Kasumi-1 (cell line): Measurements from ENCODE around the gene EXOC6B.

ENCODE experiments used
- DNase-seq, 2 experiments: peaks; one replicate each; lab custom pipeline; 2025; lab: John Stamatoyannopoulos, UW

Gene EXOC6B

GRCh38 chr2:72159211-72159993, 666.4 kb downstream of the EXOC6B start:
- no peak for DNase-seq

- no peak for DNase-seq
Measured at GRCh38 chr2:72157871-72158771, 667.7 kb downstream of the EXOC6B start.

- DNase-seq = no peak
Measured at GRCh38 chr2:72156872-72157271, 669.0 kb downstream of the EXOC6B start.

- DNase-seq = no peak
Measured at GRCh38 chr2:72155737-72156136, 670.1 kb downstream of the EXOC6B start.

GRCh38 chr2:72155151-72155550, 670.7 kb downstream of the EXOC6B start:
- no peak for DNase-seq

- no peak for DNase-seq
Measured at GRCh38 chr2:72154386-72154975, 671.4 kb downstream of the EXOC6B start.

GRCh38 chr2:72153924-72154323, 671.9 kb downstream of the EXOC6B start:
- DNase-seq = no peak

GRCh38 chr2:72153026-72153791, 672.6 kb downstream of the EXOC6B start:
- no peak for DNase-seq

GRCh38 chr2:72150861-72151356, 674.9 kb downstream of the EXOC6B start:
- no peak for DNase-seq

GRCh38 chr2:72150157-72150860, 675.5 kb downstream of the EXOC6B start:
- peak; percentile 77 to 84 for DNase-seq

GRCh38 chr2:72149556-72150156, 676.2 kb downstream of the EXOC6B start:
- DNase-seq = peak in 1 of 2 experiments; percentile 17

- DNase-seq = peak; percentile 10 to 11
Measured at GRCh38 chr2:72148837-72149555, 676.8 kb downstream of the EXOC6B start.

GRCh38 chr2:72148003-72148836, 677.6 kb downstream of the EXOC6B start:
- no peak for DNase-seq

GRCh38 chr2:72147303-72147971, 678.4 kb downstream of the EXOC6B start, which contains the start of gene CYP26B1:
TSS of gene CYP26B1 (minus strand) at chr2:72147862. CDS start at chr2:72147834, 28 bp downstream.
- DNase-seq = no peak

- no peak for DNase-seq
Measured at GRCh38 chr2:72146347-72147302, 679.2 kb downstream of the EXOC6B start.

- DNase-seq = no peak
Measured at GRCh38 chr2:72145658-72146329, 680.0 kb downstream of the EXOC6B start.

GRCh38 chr2:72145289-72145657, 680.6 kb downstream of the EXOC6B start:
- no peak for DNase-seq
